D721Med (cell line): ENCODE results near the gene IPO8.

Experiments used
- DNase-seq: peaks from one replicate; pipeline ENCODE4 v3.0.0; 2011; ENCODE audit warnings: low spot score; ENCODE audit not compliant: insufficient read length
- FAIRE-seq: peaks from 2 replicates; lab custom pipeline; 2011; peaks lifted over from hg19 to GRCh38; lab: Jason Lieb, UNC
- CTCF ChIP-seq: IDR thresholded peaks from 2 replicates; pipeline ENCODE4 v1.5.1; 2012; ENCODE audit warnings: mild to moderate bottlenecking, control low read depth; ENCODE audit not compliant: insufficient read depth; ENCODE audit errors: missing control alignments

IPO8 gene

DNA sequence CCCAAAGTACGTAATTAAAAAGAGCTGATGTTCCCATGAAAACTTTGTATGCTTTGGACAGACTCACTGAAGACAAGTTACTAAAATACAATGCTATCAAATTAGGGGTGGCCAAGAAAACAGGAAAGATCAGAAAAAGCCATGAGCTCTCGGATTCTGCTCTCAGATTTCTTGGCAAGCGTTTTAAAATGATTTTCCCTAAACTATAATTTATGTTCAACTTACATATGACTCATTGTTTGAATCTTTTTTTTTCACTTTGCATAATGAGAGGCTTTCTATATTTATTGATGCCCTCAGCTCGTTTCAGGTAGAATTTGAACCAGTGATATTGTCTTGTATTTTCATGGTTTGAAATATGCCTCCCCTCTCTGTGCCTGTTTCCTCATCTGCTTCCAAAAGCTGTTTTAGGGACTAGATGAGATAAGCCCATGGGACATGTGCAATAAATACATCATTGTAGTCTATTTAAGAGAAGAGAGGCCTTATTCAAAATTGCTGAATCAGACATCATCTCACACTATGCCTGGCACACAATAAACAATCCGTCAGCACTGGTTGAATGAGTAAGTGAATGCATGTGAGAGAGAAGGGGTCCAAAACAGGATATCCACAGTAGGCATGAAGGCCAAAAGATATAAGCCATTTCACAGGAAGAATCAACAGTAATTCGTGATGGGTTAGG is 4.7 kb upstream of the IPO8 start:
- TF ChIP-seq CTCF = no peak
- FAIRE-seq = no peak
- DNase-seq = no peak

GRCh38 chr12:30698346-30698745 is 2.7 kb upstream of the IPO8 start:
- FAIRE-seq (no peak), DNase-seq (no peak)
- no peak for TF ChIP-seq CTCF

- TF ChIP-seq CTCF = no peak
- FAIRE-seq (no peak), DNase-seq (no peak)
Measured at GRCh38 chr12:30696943-30697342, 1.3 kb upstream of the IPO8 start.

- FAIRE-seq (no peak), DNase-seq (no peak)
- no peak for TF ChIP-seq CTCF
Measured at GRCh38 chr12:30696486-30696885, 817 bp upstream of the IPO8 start.

DNA sequence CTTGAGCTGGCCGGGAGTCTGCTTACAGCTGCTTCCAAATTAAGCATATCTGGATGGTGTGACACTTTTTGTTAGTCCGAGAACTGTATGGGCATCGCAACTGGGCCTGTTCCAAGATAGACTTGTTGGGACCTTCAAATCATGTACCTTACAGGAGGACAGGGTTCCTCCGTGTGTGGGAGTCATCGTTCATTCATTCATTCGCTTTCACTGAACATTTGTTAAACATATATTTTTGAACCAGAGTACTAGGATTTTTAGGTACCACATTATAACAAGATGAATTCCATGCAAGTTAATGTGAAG is 387 bp upstream of the IPO8 start:
- DNase-seq (no peak), FAIRE-seq (no peak)
- TF ChIP-seq CTCF = no peak

DNA sequence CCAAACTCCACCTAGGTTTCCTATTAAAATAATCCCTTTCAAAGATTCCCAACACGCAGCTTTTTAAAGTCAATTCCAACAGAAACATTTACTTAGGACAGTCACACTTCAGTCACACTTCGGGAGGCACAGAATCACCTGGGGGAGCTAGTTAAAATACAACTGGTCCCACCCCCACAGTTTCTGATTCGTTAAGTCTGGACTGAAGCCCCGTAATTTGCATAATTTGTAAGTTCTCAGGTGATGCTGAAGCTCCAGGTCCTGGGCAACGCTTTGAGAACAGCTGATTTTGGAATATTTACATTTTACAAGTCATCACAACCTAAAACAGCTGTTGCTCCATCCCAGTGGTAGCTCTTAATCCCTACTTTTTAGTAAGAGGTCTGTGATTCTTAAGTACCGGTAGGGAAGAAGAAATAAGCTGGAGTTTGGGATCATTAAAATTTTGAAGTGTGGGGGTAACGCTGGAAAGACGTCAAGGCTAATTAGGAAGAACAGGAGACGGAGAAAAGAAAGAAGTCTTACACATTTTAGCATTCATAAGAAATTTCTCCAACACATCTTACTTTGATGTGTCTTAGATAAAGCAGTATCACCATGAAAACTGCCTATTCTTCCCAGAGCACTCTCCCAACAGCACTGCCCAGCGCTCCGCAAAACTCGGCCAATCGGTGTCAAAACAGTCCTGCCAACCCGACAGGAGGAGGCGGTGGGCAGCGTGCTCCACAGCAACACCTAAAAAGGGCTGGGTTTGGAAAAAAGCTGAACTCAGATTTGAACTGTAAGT is 1.1 kb downstream of the IPO8 start:
- no peak for FAIRE-seq

More for the DNA sequence above, 1.1 kb downstream of the IPO8 start:
- TF ChIP-seq CTCF = no peak
- no peak for DNase-seq
